HG03342 (cell line): Measurements from ENCODE around the gene CDIPT.
A peak's percentile ranks its signal among the peaks of the same experiment; 100 is the strongest.

Source experiments
- ATAC-seq: cut with Tn5 transposase; IDR thresholded peaks from one replicate; pipeline ENCODE4 v1.9.1; 2021; ENCODE audit warnings: mild to moderate bottlenecking, moderate library complexity; ENCODE audit not compliant: unreplicated experiment

The CDIPT gene

GRCh38 chr16:29811896-29812665, 50.9 kb downstream of the CDIPT start, which contains the start of gene PRRT2:
PRRT2 (plus strand) TSS chr16:29812193; CDS start chr16:29813055, 862 bp downstream.
- ATAC-seq, result no peak

GRCh38 chr16:29811170-29811895, 51.7 kb downstream of the CDIPT start:
- ATAC-seq, result peak; percentile 29

GRCh38 chr16:29810699-29811169, 52.3 kb downstream of the CDIPT start:
- ATAC-seq, result no peak

- no peak for ATAC-seq
Measured at GRCh38 chr16:29809850-29810698, 53.0 kb downstream of the CDIPT start.

GRCh38 chr16:29809031-29809747, 53.8 kb downstream of the CDIPT start:
- ATAC-seq, result no peak
